Caco-2 (cell line): ENCODE measurements around the gene CCDC197. TPM values are rescaled to one million over a fixed set of nuclear protein-coding genes. Genes with fewer than 3 reads are reported as not detected.

ENCODE experiments used
- BruUV-seq: library from RNA; stranded (reverse); fragments of 400-500 nt; replicated peaks from 2 replicates; lab custom pipeline; 2021; lab: Mats Ljungman, UMichigan
- CTCF ChIA-PET: fragments of 300-600 bp; sonication (Branson Sonifier 250); formaldehyde crosslinking; loops from one replicate; lab custom pipeline; 2022; ENCODE audit warnings: antibody characterized with exemption; lab: Charles Lee
- POLR2A ChIA-PET: fragments of 300-600 bp; sonication (Branson Sonifier 250); formaldehyde crosslinking; loops from one replicate; lab custom pipeline; 2022; ENCODE audit warnings: antibody characterized with exemption; lab: Charles Lee
- DNase-seq, 2 experiments: peaks; one replicate each; pipeline versions ENCODE4 v3.0.0 to v3.0.0-alpha.2; 2020 to 2022
- H3K27me3 ChIP-seq: replicated peaks from 2 replicates; pipeline ENCODE4 v1.6.0; 2011; ENCODE audit warnings: low read length; ENCODE audit not compliant: control insufficient read depth, insufficient read depth
- H3K36me3 ChIP-seq: 2 replicates; pipeline ENCODE4 v1.5.1; 2011; ENCODE audit warnings: low read length; ENCODE audit not compliant: control insufficient read depth, insufficient read depth
- H3K4me1 ChIP-seq: fragments of 250-450 bp; sonication (Bioruptor Pico); 2 replicates; pipeline ENCODE4 v1.5.1; 2020; ENCODE audit warnings: mild to moderate bottlenecking
- H3K4me3 ChIP-seq: 2 replicates; pipeline ENCODE4 v1.5.1; 2011; ENCODE audit warnings: low read depth, mild to moderate bottlenecking, control low read depth, low read length
- H3K9me3 ChIP-seq: fragments of 250-450 bp; sonication (Bioruptor Pico); 2 replicates; pipeline ENCODE4 v1.5.1; 2020; ENCODE audit warnings: mild to moderate bottlenecking, moderate library complexity
- H3K27ac Mint-ChIP-seq: one replicate; pipeline ENCODE4 v1.8.0; 2022; ENCODE audit warnings: mixed read lengths; ENCODE audit not compliant: unreplicated experiment
- H3K27me3 Mint-ChIP-seq: one replicate; pipeline ENCODE4 v1.8.0; 2022; ENCODE audit warnings: mixed read lengths; ENCODE audit not compliant: insufficient read depth, unreplicated experiment
- H3K36me3 Mint-ChIP-seq: one replicate; pipeline ENCODE4 v1.8.0; 2022; ENCODE audit warnings: mild to moderate bottlenecking, mixed read lengths; ENCODE audit not compliant: insufficient read depth, unreplicated experiment
- H3K4me1 Mint-ChIP-seq: one replicate; pipeline ENCODE4 v1.8.0; 2022; ENCODE audit warnings: low read depth, mixed read lengths; ENCODE audit not compliant: unreplicated experiment
- H3K4me3 Mint-ChIP-seq: one replicate; pipeline ENCODE4 v1.8.0; 2022; ENCODE audit warnings: mild to moderate bottlenecking, moderate library complexity, mixed read lengths; ENCODE audit not compliant: unreplicated experiment
- H3K9me3 Mint-ChIP-seq: one replicate; pipeline ENCODE4 v1.8.0; 2022; ENCODE audit warnings: mixed read lengths; ENCODE audit not compliant: unreplicated experiment
- CTCF ChIP-seq, 2 experiments: fragments of 200-600 bp in 1 of 2; IDR thresholded peaks; 1 replicate in 1 of 2; 2 replicates in 1 of 2; pipeline versions ENCODE4 v1.5.1 to v1.8.0; 2011 to 2022; ENCODE audit warnings: antibody characterized with exemption in 1 of 2, control low read depth in 1 of 2, inconsistent platforms in 1 of 2, low read depth in 1 of 2, low read length in 1 of 2, mild to moderate bottlenecking in 1 of 2, moderate library complexity in 1 of 2; ENCODE audit not compliant: insufficient read depth in 1 of 2, severe bottlenecking in 1 of 2, unreplicated experiment in 1 of 2
- intact Hi-C: fragments of 100-400 bp; cut with micrococcal nuclease; formaldehyde crosslinking; loops from one replicate; pipeline ENCODE4 v1.10.0; 2022; ENCODE audit not compliant: unreplicated experiment
- total RNA-seq: library from RNA; stranded (reverse); gene quantifications from 2 replicates; pipeline ENCODE4 v1.2.3, GENCODE V29; 2022

CCDC197 gene
- total RNA-seq, 1 experiment from 2014 or later: not detected

- Mint-ChIP-seq H3K4me3 (no peak overlapping the region), H3K27ac (no peak overlapping the region), H3K36me3 (no peaks in the 10 kb centered on the region), H3K4me1 (no peaks in the 10 kb centered on the region), H3K9me3 (no peaks in the 10 kb centered on the region), H3K27me3 (no peaks in the 10 kb centered on the region)
- ChIA-PET CTCF (no interaction called here), POLR2A (no interaction called here)
- H3K9me3 ChIP-seq: no peaks in the 10 kb centered on the region
- no peak for TF ChIP-seq CTCF (IDR thresholded peaks at IDR 0.05; ENCODE audit: insufficient read depth in 1 of 2, low read depth in 1 of 2, low read length in 1 of 2, severe bottlenecking in 1 of 2, unreplicated experiment in 1 of 2)
- intact Hi-C loops: no loop called here
- no peaks in the 10 kb centered on the region for H3K27me3 ChIP-seq
- BruUV-seq: no TSS peak
- 0 out of 2 replicates have a peak, but pooled peaks cover 3% of the 10 kb centered on the region for H3K4me1 ChIP-seq
- no peaks in the 10 kb centered on the region for H3K36me3 ChIP-seq
- no peak for DNase-seq
- no peak overlapping the region for H3K4me3 ChIP-seq
Observed at GRCh38 chr14:93951635-93952540, 45.2 kb upstream of the CCDC197 start.

- H3K27ac Mint-ChIP-seq: no peak overlapping the region
- no peak for TF ChIP-seq CTCF (IDR thresholded peaks at IDR 0.05; ENCODE audit: insufficient read depth in 1 of 2, low read depth in 1 of 2, low read length in 1 of 2, severe bottlenecking in 1 of 2, unreplicated experiment in 1 of 2)
- H3K36me3 Mint-ChIP-seq: no peaks in the 10 kb centered on the region
- BruUV-seq: no TSS peak
- no peaks in the 10 kb centered on the region for H3K4me1 Mint-ChIP-seq
- Histone ChIP-seq H3K27me3 (no peaks in the 10 kb centered on the region), H3K9me3 (no peaks in the 10 kb centered on the region), H3K36me3 (no peaks in the 10 kb centered on the region), H3K4me3 (no peak overlapping the region), H3K4me1 (peaks cover 8% of the 10 kb centered on the region)
- H3K27me3 Mint-ChIP-seq: no peaks in the 10 kb centered on the region
- no peak for DNase-seq
- H3K9me3 Mint-ChIP-seq: no peaks in the 10 kb centered on the region
- ChIA-PET POLR2A (no interaction called here), CTCF (interaction anchor here (1.0 kb wide), 1 partner anchor 17 kb away, joined by 3 read pairs; no protein-coding TSS in a partner anchor)
- no peak overlapping the region for H3K4me3 Mint-ChIP-seq
- intact Hi-C loops: no loop called here
Observed at GRCh38 chr14:93952829-93953228, 44.3 kb upstream of the CCDC197 start.

- H3K4me1 ChIP-seq: peaks cover 12% of the 10 kb centered on the region
- Mint-ChIP-seq H3K27me3 (no peaks in the 10 kb centered on the region), H3K27ac (no peak overlapping the region), H3K9me3 (no peaks in the 10 kb centered on the region), H3K4me3 (no peak overlapping the region), H3K36me3 (no peaks in the 10 kb centered on the region), H3K4me1 (no peaks in the 10 kb centered on the region)
- POLR2A ChIA-PET: no interaction called here
- H3K36me3 ChIP-seq: no peaks in the 10 kb centered on the region
- no peak for TF ChIP-seq CTCF (IDR thresholded peaks at IDR 0.05; ENCODE audit: insufficient read depth in 1 of 2, low read depth in 1 of 2, low read length in 1 of 2, severe bottlenecking in 1 of 2, unreplicated experiment in 1 of 2)
- BruUV-seq: no TSS peak
- no peak overlapping the region for H3K4me3 ChIP-seq
- no peaks in the 10 kb centered on the region for H3K27me3 ChIP-seq
- no peak for DNase-seq
- CTCF ChIA-PET: interaction anchor here (1.0 kb wide), 1 partner anchor 18 kb away, joined by 3 read pairs; no protein-coding TSS in a partner anchor
- intact Hi-C loops: no loop called here
- H3K9me3 ChIP-seq: no peaks in the 10 kb centered on the region
Observed at GRCh38 chr14:93953263-93953662, 43.8 kb upstream of the CCDC197 start.
